ENCODE results near the gene CENPP.

The CENPP gene

DNA sequence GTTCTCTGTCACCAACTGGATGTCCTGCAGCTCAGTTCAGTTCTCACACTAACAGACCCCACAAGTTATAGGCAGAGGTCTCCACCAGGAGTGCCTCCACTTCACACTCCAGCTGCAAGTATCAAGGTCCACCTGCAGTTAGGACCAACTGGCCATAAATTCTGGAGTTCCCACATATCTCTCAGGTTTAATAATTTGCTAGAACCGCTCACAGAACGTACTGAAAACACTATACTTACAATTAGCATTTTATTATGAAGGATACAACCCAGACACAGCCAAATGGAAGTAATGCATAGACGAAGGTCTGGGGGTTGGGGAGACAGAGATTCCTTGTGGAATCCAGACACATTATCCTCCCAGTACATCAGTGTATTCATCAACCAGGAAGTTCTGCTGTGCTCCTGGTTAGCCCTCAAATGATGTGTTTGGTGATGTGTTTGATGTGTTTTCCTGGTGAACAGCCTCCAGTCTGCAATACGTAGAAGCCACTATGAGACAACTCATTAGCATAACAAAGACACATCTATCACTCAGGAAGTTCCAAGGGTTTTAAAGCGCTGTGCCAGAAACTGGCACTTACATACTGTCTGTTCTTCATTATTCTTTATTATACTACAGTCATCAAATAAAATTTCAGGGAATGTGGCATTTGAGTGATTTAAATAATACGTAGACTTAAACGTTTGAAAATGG, 53.3 kb downstream of the CENPP start:
- Mint-ChIP-seq H3K9me3 (peaks cover 4 to 7% of the 10 kb centered on the region in 2 donors), H3K27ac (no peak overlapping the region), H3K36me3 (peaks cover 22 to 49% of the 10 kb centered on the region in 2 donors), H3K27me3 (no peaks in the 10 kb centered on the region), H3K4me1 (peaks cover 0 to 2% of the 10 kb centered on the region in 2 donors), H3K4me3 (no peak overlapping the region)
- ATAC-seq (replicated peaks) = no peak
- no peak for DNase-seq

DNA sequence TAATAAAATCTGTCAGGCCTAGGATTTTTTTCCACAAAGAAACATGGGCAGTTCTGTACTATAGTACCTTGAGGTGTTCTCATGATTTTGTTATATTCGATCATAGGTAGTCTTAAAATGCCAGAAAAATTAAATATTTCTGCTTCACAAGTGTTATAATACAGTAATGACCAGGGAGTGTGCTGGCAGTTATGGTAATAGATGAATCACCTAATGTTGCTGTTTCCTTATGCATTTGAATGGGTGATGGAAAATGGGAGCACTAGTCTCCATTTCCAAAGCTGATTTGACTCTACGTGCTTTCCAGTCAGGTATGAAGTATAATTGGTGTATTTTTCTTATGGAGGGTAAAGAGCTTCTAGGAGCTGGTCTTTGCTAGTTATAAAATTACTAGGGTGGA, 54.9 kb downstream of the CENPP start:
- peaks cover 0 to 2% of the 10 kb centered on the region in 2 donors for H3K4me1 Mint-ChIP-seq
- H3K4me3 Mint-ChIP-seq = no peak overlapping the region
- H3K27me3 Mint-ChIP-seq = no peaks in the 10 kb centered on the region
- H3K9me3 Mint-ChIP-seq = peaks cover 0 to under 1% of the 10 kb centered on the region in 2 donors
- ATAC-seq (replicated peaks) (no peak), DNase-seq (no peak)
- peaks cover 14 to 34% of the 10 kb centered on the region in 2 donors for H3K36me3 Mint-ChIP-seq
- no peak overlapping the region for H3K27ac Mint-ChIP-seq

DNA sequence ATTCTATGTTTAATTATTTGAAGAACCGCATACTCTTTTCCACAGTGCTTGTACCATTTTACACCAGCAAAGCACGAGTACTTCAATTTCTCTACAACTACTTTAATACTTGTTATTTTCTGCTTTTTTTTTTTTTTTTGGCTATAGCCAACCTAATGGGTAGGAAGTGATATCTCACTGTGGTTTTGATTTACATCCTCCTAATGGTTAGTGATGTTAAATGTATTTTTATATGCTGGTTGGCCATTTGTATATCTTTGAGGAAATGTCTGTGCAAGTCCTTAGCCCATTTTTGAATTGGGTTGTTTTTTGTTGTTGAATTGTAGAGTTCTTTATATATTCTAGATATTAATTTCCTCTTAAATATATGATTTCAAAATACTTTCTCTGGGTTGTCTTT, 56.0 kb downstream of the CENPP start:
- Mint-ChIP-seq H3K4me3 (no peak overlapping the region), H3K4me1 (peaks cover 0 to 2% of the 10 kb centered on the region in 2 donors), H3K36me3 (peaks cover 8 to 22% of the 10 kb centered on the region in 2 donors), H3K27me3 (no peaks in the 10 kb centered on the region), H3K9me3 (no peaks in the 10 kb centered on the region), H3K27ac (no peak overlapping the region)
- DNase-seq = no peak
- ATAC-seq (replicated peaks) = no peak

DNA sequence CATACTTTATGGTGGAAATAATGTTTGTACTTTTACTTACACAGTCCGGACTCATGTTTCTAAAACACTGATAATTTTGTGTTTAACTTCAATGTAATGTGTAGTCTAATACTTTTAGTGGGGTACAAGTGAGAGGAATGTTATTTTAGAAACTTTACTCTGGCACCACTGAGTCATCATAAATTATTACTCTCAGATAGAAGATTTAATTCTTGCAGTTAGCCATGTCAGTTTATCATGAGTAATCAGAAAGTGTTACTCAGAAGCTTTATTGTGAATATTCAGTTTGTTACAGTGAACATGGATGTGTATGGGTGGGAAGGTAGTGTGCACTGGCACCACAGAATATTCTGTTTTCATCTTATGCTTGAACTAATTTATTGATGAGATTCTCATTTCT, 58.6 kb downstream of the CENPP start:
- Mint-ChIP-seq H3K27ac (no peak overlapping the region), H3K4me3 (no peak overlapping the region)

DNA sequence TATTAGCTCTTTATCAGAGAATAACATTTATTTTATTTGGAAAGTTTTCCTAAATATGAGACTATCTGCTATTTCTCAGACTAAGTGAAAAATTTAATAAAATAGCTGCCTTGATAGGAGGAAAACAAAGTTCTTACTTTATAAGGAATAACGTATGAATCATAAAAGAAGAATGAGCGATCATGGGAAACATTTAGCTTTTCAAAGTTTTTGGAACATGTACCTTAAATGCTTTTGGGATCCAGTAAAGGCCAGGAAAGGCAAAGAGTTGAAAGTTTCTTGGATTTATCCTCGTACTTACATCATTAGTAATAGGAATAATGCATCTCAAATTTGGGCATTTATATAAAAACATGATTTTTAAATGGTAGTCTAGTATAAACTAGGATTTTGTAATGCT, 59.2 kb downstream of the CENPP start:
- Mint-ChIP-seq H3K27me3 (no peaks in the 10 kb centered on the region), H3K4me3 (no peak overlapping the region), H3K27ac (no peak overlapping the region), H3K4me1 (peaks cover 0 to 2% of the 10 kb centered on the region in 2 donors), H3K9me3 (no peaks in the 10 kb centered on the region), H3K36me3 (peaks cover 7 to 8% of the 10 kb centered on the region in 2 donors)
- ATAC-seq (replicated peaks) (no peak), DNase-seq (no peak)

More for the DNA sequence above, 58.6 kb downstream of the CENPP start:
- Mint-ChIP-seq H3K9me3 (no peaks in the 10 kb centered on the region), H3K27me3 (no peaks in the 10 kb centered on the region), H3K4me1 (peaks cover 0 to 2% of the 10 kb centered on the region in 2 donors), H3K36me3 (peaks cover 8 to 11% of the 10 kb centered on the region in 2 donors)
- DNase-seq (no peak), ATAC-seq (replicated peaks) (no peak)

GRCh38 chr9:92385477-92385876, 59.7 kb downstream of the CENPP start:
- no peaks in the 10 kb centered on the region for H3K9me3 Mint-ChIP-seq
- no peak overlapping the region for H3K4me3 Mint-ChIP-seq
- H3K27me3 Mint-ChIP-seq = no peaks in the 10 kb centered on the region
- no peak overlapping the region for H3K27ac Mint-ChIP-seq
- H3K4me1 Mint-ChIP-seq = peaks cover 0 to 2% of the 10 kb centered on the region in 2 donors
- DNase-seq (no peak), ATAC-seq (replicated peaks) (no peak)
- peaks cover 7 to 8% of the 10 kb centered on the region in 2 donors for H3K36me3 Mint-ChIP-seq

- Mint-ChIP-seq H3K4me1 (peaks cover 0 to 2% of the 10 kb centered on the region in 2 donors), H3K27me3 (no peaks in the 10 kb centered on the region), H3K9me3 (no peaks in the 10 kb centered on the region), H3K27ac (no peak overlapping the region), H3K4me3 (no peak overlapping the region), H3K36me3 (peaks cover 5% of the 10 kb centered on the region in 2 donors)
- no peak for ATAC-seq (replicated peaks)
- DNase-seq = no peak
Measured at GRCh38 chr9:92385953-92386352, 60.2 kb downstream of the CENPP start.

DNA sequence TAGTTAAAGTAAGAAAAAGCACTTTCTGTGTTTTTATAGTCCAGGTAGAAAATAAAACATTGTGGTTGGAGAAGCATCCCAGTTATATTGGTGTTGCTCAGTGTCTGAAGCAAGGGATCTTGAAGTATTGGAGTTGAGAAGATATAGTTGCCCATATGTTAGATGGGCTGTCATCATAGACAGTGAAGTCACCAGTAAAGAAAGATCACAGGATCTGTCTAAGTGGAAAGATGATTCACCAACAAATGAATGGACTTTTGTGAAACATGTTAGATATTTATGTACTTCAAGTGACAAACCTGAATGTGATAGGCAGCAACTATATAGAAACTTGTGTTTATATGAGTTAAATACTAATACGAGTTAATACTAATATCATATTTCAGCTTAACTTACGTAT, 66.9 kb downstream of the CENPP start:
- Mint-ChIP-seq H3K36me3 (peaks cover 0 to 4% of the 10 kb centered on the region in 2 donors), H3K27me3 (no peaks in the 10 kb centered on the region), H3K27ac (no peak overlapping the region), H3K4me1 (no peaks in the 10 kb centered on the region), H3K9me3 (no peaks in the 10 kb centered on the region), H3K4me3 (no peak overlapping the region)
- no peak for ATAC-seq (replicated peaks)
- no peak for DNase-seq

DNA sequence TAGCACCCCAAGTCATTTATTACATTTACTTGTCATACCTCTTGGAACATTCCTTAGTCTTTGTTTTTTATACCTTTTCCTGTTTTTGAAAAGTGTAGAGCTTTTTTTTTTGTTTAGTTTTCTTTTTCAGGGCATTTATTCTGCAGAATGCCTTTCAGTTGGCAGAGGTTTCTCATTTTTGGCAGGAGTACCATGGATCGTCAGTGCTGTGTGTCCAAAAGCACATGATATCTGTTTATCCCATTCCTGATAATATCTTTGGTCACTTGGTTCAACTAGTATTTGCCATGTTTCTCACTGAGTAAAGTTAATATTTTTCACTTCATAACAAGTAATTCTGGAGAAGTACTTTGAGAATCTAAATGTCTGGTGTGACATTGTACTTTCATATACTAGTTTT, 67.9 kb downstream of the CENPP start:
- no peaks in the 10 kb centered on the region for H3K9me3 Mint-ChIP-seq
- H3K4me1 Mint-ChIP-seq = no peaks in the 10 kb centered on the region
- DNase-seq = no peak
- no peak overlapping the region for H3K27ac Mint-ChIP-seq
- no peaks in the 10 kb centered on the region for H3K27me3 Mint-ChIP-seq
- peaks cover 0 to 7% of the 10 kb centered on the region in 2 donors for H3K36me3 Mint-ChIP-seq
- ATAC-seq (replicated peaks) = no peak
- no peak overlapping the region for H3K4me3 Mint-ChIP-seq

DNA sequence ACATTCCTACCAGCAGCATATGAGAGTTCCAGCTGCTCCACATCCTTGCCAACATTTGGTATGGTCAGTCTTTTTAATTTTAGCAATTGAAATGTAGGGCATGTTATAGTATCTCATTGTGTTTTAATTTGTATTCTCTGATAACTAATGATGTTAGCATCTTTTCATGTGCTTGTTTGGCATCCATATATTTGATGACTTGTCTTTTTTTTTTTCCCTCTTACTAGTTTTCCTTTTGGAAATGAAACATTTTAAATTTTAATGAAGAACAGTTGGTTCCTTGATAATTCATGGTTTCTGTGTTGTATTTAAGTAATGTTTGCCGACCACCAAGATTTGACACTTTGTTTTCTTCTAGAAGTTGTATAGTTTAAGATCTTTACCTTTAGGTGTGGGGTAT, 69.9 kb downstream of the CENPP start:
- Mint-ChIP-seq H3K4me1 (no peaks in the 10 kb centered on the region), H3K27me3 (no peaks in the 10 kb centered on the region), H3K4me3 (no peak overlapping the region), H3K9me3 (no peaks in the 10 kb centered on the region), H3K36me3 (peaks cover 0 to 7% of the 10 kb centered on the region in 2 donors), H3K27ac (no peak overlapping the region)
- DNase-seq = no peak
- no peak for ATAC-seq (replicated peaks)

DNA sequence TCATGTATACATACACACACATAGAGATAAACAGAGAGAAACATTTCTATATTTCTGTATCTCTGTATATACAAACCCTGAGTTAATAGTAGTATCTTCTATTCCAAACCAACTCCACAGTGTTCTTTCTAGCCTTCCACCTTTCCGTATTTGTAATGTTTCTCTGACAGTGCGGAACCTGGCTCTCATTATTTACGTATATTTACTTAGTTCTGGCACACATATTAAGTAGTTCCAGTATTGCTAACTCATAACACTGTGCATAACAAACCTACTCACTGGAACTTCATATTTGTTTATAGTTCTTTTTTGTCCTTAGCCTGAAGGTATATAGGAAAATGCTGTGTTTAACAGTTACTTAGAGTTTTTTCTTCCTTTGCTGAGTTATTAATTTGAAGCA, 72.1 kb downstream of the CENPP start:
- DNase-seq = no peak
- Mint-ChIP-seq H3K27ac (no peak overlapping the region), H3K27me3 (no peaks in the 10 kb centered on the region), H3K36me3 (peaks cover 0 to 3% of the 10 kb centered on the region in 2 donors), H3K9me3 (no peaks in the 10 kb centered on the region), H3K4me3 (no peak overlapping the region), H3K4me1 (no peaks in the 10 kb centered on the region)
- no peak for ATAC-seq (replicated peaks)

DNA sequence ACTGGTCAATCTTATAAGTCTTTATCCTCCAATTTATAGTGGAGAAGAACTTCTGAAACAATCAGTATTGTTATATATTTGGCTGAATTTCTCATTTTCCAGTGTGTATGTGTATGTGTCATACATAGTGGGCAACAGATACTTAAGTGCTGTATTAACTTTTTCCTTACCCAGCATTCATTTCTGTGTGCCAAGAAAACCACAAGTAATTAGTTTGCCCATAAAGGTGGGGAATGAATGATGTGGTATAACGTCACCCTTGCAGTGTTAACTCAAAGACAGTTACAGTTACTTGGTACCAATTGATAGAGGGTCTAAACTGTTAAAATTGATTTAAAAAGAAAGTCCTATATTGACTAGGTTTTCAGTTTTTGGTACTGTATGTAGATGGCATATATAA, 76.6 kb downstream of the CENPP start:
- Mint-ChIP-seq H3K4me3 (no peak overlapping the region), H3K27me3 (no peaks in the 10 kb centered on the region), H3K36me3 (peaks cover 0 to 6% of the 10 kb centered on the region in 2 donors), H3K9me3 (no peaks in the 10 kb centered on the region), H3K4me1 (peaks cover 16 to 18% of the 10 kb centered on the region in 2 donors), H3K27ac (no peak overlapping the region)
- ATAC-seq (replicated peaks) = no peak
- DNase-seq = no peak

- no peaks in the 10 kb centered on the region for H3K9me3 Mint-ChIP-seq
- DNase-seq = no peak
- no peaks in the 10 kb centered on the region for H3K27me3 Mint-ChIP-seq
- peaks cover 0 to 2% of the 10 kb centered on the region in 2 donors for H3K36me3 Mint-ChIP-seq
- H3K4me1 Mint-ChIP-seq = peaks cover 16 to 18% of the 10 kb centered on the region in 2 donors
- H3K4me3 Mint-ChIP-seq = no peak overlapping the region
- ATAC-seq (replicated peaks) = no peak
- no peak overlapping the region for H3K27ac Mint-ChIP-seq
Measured at GRCh38 chr9:92402826-92403745, 77.3 kb downstream of the CENPP start.

DNA sequence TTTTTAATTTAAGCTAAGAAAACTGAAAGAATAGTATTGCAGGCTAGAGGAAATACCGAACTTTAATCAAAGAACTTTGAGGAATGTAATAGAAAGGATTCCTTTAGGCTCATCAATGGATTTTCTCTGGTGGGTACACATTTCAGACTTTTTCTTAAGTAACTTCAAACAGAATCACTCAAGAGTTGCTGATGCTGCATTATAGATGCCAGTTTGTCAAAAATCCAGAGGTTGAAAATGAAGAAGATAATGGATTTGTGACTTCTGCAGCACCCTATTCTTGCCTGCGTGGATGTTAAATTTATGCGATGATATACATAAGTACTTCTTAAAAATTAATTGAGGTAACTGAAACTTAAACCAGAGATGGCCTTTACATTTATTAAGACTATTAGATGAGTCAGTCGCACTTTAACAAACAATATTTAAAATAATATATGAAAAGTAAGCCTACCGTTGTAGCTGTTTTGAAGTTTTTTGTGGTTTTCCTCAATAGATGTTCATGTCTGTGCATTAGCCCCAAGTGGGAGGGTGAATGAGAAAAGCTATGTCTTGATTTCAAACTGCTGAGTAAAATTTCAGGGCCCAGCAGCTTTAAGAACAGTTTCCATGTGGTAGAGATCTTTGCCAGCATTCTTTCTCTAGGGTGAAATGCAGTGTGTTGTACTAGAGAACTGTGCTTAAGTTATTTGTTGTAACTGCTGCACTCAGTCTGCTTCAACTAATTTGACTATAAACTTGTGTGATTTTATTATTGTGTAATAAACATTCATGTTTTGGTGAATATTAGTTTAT, 78.5 kb downstream of the CENPP start, which contains the start of gene OGN:
TSS of gene OGN (minus strand) at position 537 of the 795 bp plus-strand sequence. CDS start 1,171 bp downstream, outside the sequence.
- Mint-ChIP-seq H3K4me3 (no peak within 1 kb of the TSS), H3K4me1 (peaks cover 16 to 18% of the 10 kb centered on the region in 2 donors), H3K27ac (no peak within 1 kb of the TSS), H3K9me3 (no peaks in the 10 kb centered on the region), H3K36me3 (peaks cover 0 to 2% of the 10 kb centered on the region in 2 donors), H3K27me3 (no peaks in the 10 kb centered on the region)
- DNase-seq (no peak), ATAC-seq (replicated peaks) (no peak)
